ENCODE results near the gene KSR2. TPM values are rescaled to one million over a fixed set of nuclear protein-coding genes. Genes with fewer than 3 reads are reported as not detected.

The KSR2 gene
- total RNA-seq, 1 experiment from 2014 or later = 2.0 TPM

DNA sequence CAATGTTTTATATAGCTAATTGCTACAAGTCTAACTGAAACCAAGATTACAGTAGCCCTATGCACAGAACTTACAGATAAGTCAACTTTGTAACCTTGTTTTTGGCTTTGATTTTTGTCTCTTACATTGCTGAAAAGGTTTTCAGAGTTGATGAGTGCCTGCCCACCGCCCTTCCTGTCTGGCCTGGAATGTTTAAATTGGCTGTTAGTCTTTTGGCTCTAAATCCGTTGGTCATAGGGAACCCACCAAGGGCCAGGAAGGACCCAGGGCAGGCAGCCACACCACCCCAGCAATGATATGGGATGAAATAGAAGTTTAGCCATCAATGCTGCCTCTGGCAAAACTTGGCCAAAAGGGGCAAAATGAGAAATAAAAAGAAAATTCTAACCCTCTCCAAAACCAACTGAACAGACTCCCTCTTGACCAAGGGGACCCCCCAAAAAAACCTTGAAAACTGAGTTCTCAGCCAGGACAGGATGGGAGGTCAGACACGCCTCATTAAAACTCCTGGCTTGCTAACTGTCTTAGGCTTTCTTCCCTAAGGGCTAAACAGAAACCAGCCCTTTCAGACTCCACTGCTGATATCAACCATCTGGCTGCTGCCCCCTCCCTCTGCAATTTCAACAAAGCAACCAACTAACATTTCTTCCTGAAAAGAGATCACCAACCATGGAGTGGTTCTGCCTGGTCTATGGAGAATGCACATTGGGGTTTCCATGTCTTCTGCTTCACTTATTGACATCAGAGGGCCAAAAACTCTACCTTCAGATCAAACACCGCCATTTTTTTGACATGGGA lies 365.3 kb downstream of the KSR2 start:
- BruUV-seq (replicated peaks) = no TSS peak

DNA sequence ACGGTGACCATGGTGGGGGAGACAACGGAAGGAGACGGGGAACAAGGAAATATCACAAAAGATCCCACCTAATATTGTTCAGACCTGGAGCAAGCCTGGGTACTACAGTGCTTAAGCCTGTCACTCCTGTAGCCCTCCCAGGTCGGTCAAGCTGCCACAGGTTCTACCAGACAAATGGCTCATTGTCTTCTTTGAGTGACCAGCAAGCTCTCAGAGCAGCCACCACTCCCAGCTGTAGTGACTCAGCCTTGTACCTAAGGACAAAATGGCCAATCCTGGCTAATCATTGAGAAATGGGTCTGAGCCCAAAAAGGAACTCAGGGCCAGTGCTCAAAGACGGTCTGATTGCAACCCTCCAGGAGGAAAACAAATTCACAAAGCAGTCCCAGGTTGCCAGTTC lies 368.9 kb downstream of the KSR2 start:
- peaks cover 15% of the 10 kb centered on the region for H3K27me3 ChIP-seq (ENCODE audit: insufficient read depth, low read depth)
- TF ChIP-seq, protein P1, sequence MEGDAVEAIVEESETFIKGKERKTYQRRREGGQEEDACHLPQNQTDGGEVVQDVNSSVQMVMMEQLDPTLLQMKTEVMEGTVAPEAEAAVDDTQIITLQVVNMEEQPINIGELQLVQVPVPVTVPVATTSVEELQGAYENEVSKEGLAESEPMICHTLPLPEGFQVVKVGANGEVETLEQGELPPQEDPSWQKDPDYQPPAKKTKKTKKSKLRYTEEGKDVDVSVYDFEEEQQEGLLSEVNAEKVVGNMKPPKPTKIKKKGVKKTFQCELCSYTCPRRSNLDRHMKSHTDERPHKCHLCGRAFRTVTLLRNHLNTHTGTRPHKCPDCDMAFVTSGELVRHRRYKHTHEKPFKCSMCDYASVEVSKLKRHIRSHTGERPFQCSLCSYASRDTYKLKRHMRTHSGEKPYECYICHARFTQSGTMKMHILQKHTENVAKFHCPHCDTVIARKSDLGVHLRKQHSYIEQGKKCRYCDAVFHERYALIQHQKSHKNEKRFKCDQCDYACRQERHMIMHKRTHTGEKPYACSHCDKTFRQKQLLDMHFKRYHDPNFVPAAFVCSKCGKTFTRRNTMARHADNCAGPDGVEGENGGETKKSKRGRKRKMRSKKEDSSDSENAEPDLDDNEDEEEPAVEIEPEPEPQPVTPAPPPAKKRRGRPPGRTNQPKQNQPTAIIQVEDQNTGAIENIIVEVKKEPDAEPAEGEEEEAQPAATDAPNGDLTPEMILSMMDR (conservative IDR thresholded peaks at IDR 0.05) = no peak
- no peak for TF ChIP-seq EZH2 (IDR thresholded peaks at IDR 0.05; ENCODE audit: low read depth)
- intact Hi-C loops (cut with micrococcal nuclease; ENCODE audit: unreplicated experiment) = no loop called here
- POLR2A ChIA-PET (ENCODE audit: unreplicated experiment) = no interaction called here
- no peaks in the 10 kb centered on the region for H3K9me2 ChIP-seq (ENCODE audit: insufficient read depth)
- H3K4me2 ChIP-seq = no peak overlapping the region
- H3K9me3 ChIP-seq (ENCODE audit: insufficient read depth, low read depth) = no peaks in the 10 kb centered on the region
- no peaks in the 10 kb centered on the region for H3K36me3 ChIP-seq (ENCODE audit: low read depth)
- H3K4me1 ChIP-seq (replicated peaks; ENCODE audit: insufficient read depth) = no peaks in the 10 kb centered on the region
- no peak for DNase-seq
- no peaks in the 10 kb centered on the region for H3K79me2 ChIP-seq (ENCODE audit: low read depth)
- no peak overlapping the region for H3K4me3 ChIP-seq
- 0 out of 2 replicates have a peak, but pooled peaks cover 5% of the 10 kb centered on the region for H4K20me1 ChIP-seq (ENCODE audit: insufficient read depth)
- no TSS peak for BruUV-seq (replicated peaks)
- no peaks in the 10 kb centered on the region for H3F3A ChIP-seq (ENCODE audit: insufficient read depth, low read depth)
- H3K27ac ChIP-seq = no peak overlapping the region
- CTCF ChIA-PET = no interaction called here
- no peak overlapping the region for H2AFZ ChIP-seq

More for the DNA sequence above, 365.3 kb downstream of the KSR2 start:
- H3K4me1 ChIP-seq (replicated peaks; ENCODE audit: insufficient read depth) = no peaks in the 10 kb centered on the region
- H3K27ac ChIP-seq = no peak overlapping the region
- H3F3A ChIP-seq (ENCODE audit: insufficient read depth, low read depth) = no peaks in the 10 kb centered on the region
- ChIA-PET CTCF (no interaction called here), POLR2A (ENCODE audit: unreplicated experiment) (no interaction called here)
- H3K9me3 ChIP-seq (ENCODE audit: insufficient read depth, low read depth) = no peaks in the 10 kb centered on the region
- no peak overlapping the region for H2AFZ ChIP-seq
- DNase-seq = no peak
- 0 out of 2 replicates have a peak, but pooled peaks cover 5% of the 10 kb centered on the region for H4K20me1 ChIP-seq (ENCODE audit: insufficient read depth)
- H3K27me3 ChIP-seq (ENCODE audit: insufficient read depth, low read depth) = peaks cover 29% of the 10 kb centered on the region
- H3K4me3 ChIP-seq = no peak overlapping the region
- H3K9me2 ChIP-seq (ENCODE audit: insufficient read depth) = no peaks in the 10 kb centered on the region
- intact Hi-C loops (cut with micrococcal nuclease; ENCODE audit: unreplicated experiment) = no loop called here
- no peaks in the 10 kb centered on the region for H3K36me3 ChIP-seq (ENCODE audit: low read depth)
- H3K4me2 ChIP-seq = no peak overlapping the region
- no peaks in the 10 kb centered on the region for H3K79me2 ChIP-seq (ENCODE audit: low read depth)
- TF ChIP-seq EZH2 (IDR thresholded peaks at IDR 0.05; ENCODE audit: low read depth) = no peak
- TF ChIP-seq, protein P1 (conservative IDR thresholded peaks at IDR 0.05) = no peak

DNA sequence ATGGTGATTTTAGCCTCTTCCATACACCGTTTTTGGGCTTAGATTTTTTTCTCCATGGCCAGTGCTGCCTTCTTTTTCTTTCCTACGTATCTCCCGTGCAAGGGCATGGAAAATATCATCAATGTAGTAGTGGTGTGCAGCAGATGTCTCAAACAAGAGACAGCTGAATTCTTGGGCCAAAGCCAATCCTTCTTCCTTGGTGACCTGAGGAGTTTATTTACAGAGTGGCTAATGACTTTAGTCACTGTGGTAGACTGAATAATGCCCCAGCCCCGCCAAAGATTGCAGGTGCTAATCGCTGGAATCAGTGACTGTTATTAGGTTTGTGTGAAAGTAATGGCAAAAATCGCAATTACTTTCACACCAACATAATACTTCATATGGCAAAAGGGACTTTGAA lies 371.8 kb downstream of the KSR2 start:
- H4K20me1 ChIP-seq (ENCODE audit: insufficient read depth) = no peaks in the 10 kb centered on the region
- H3K36me3 ChIP-seq (ENCODE audit: low read depth) = no peaks in the 10 kb centered on the region
- DNase-seq = no peak
- H3K79me2 ChIP-seq (ENCODE audit: low read depth) = no peaks in the 10 kb centered on the region
- H3K27me3 ChIP-seq (ENCODE audit: insufficient read depth, low read depth) = peaks cover 37% of the 10 kb centered on the region
- H3K4me2 ChIP-seq = no peak overlapping the region
- intact Hi-C loops (cut with micrococcal nuclease; ENCODE audit: unreplicated experiment) = no loop called here
- ChIA-PET CTCF (no interaction called here), POLR2A (ENCODE audit: unreplicated experiment) (no interaction called here)
- H3K4me3 ChIP-seq = no peak overlapping the region
- no peak overlapping the region for H2AFZ ChIP-seq
- TF ChIP-seq EZH2 (IDR thresholded peaks at IDR 0.05; ENCODE audit: low read depth) = no peak
- TF ChIP-seq, protein P1 (conservative IDR thresholded peaks at IDR 0.05) = no peak
- H3K4me1 ChIP-seq (replicated peaks; ENCODE audit: insufficient read depth) = no peaks in the 10 kb centered on the region
- no TSS peak for BruUV-seq (replicated peaks)
- no peaks in the 10 kb centered on the region for H3K9me2 ChIP-seq (ENCODE audit: insufficient read depth)
- no peak overlapping the region for H3K27ac ChIP-seq
- no peaks in the 10 kb centered on the region for H3F3A ChIP-seq (ENCODE audit: insufficient read depth, low read depth)
- H3K9me3 ChIP-seq (ENCODE audit: insufficient read depth, low read depth) = no peaks in the 10 kb centered on the region
